Measurements from ENCODE around the gene SAPCD1.

GRCh38 chr6:31720196-31720770 is 42.2 kb upstream of the SAPCD1 start:
- TF ChIP-seq CTCF (IDR thresholded peaks at IDR 0.05; ENCODE audit: low read length) (no peak), EZH2 (optimal IDR thresholded peaks at IDR 0.05; ENCODE audit: low read depth, low read length) (no peak)
